Measurements from ENCODE around the gene RGL3. TPM values are rescaled to one million over a fixed set of nuclear protein-coding genes. Genes with fewer than 3 reads are reported as not detected.

The RGL3 gene
- polyA plus RNA-seq, 1 of the 3 experiments (the other 2 are of a cell fraction) = 13.3 TPM

DNA sequence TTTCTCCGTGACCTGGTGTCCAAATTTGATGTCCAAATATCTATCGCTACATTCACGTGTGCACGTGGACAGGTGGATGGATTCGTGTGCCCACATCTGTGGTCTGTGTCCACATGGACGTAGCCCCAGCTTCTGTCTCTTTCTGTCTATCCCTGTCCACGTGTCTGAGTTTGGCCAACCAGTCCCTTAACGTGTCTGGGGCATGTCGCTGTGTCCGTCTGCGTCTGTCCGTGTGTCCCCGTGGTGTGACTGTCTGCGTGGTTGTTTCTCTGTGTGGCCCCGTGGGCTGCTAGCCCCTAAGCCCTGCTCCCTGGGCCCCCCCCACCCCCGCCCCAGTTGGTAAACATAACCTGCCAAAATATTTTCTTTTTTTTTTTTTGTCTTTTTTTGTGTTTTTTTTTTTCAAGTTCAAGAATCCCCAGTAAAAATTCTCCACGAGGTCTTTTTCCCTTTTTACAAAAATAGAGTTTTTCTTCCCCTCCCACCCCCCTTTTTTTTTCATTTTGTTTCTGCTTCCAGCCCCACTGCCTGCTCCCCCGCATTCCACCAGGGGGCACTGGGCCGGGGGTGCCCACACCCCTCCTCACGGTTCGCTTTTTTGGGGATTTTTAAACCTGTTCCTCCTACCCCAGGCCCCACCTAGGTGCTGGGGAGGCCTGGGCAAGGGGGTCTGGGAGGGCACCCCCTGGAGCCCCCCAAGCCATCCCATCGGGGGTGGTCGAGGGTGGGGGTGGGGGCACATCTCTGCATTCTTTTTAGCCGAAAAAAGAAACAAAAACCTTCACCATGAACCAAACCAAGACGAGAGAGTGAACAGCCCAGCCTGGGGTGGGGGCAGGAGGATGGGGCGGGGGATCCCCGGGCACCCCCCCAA is 34.6 kb upstream of the RGL3 start:
- Histone ChIP-seq H3K4me2 (no peak overlapping the region), H3K27me3 (ENCODE audit: insufficient read depth) (no peaks in the 10 kb centered on the region), H4K20me1 (ENCODE audit: insufficient read depth) (no peaks in the 10 kb centered on the region), H3K36me3 (replicated peaks in 1 of 2; ENCODE audit: control insufficient read depth in 1 of 2, insufficient read depth in 2 of 2, low read length in 1 of 2) (peaks cover 7 to 8% of the 10 kb centered on the region in 2 experiments), H3K9me2 (no peaks in the 10 kb centered on the region), H3K4me3 (ENCODE audit: low read depth in 2 of 2, low read length in 1 of 2) (no peak overlapping the region; a peak in 1 of 4 replicates), H3K27ac (ENCODE audit: low read depth in 2 of 2, low read length in 1 of 2) (peak overlapping the region in 1 of 2 experiments; percentile 59; a peak in 1 of 4 replicates), H2AFZ (ENCODE audit: low read depth) (no peak overlapping the region), H3K9me3 (no peaks in the 10 kb centered on the region), H3K79me2 (ENCODE audit: insufficient read depth) (no peaks in the 10 kb centered on the region), H3K9ac (no peak overlapping the region), H3K4me1 (ENCODE audit: control insufficient read depth in 1 of 2, insufficient read depth in 2 of 2, low read depth in 1 of 2, low read length in 1 of 2) (no peaks in the 10 kb centered on the region), H3F3A (replicated peaks; ENCODE audit: insufficient read depth) (peaks cover 9% of the 10 kb centered on the region)
- POLR2A ChIA-PET = no interaction called here
- 80% methylated on average over 27 of the region's 27 CpGs for WGBS (ENCODE audit: low lambda C conversion rate)
- CTCF ChIA-PET = interaction anchor here (1.3 to 2.2 kb wide), 5 partner anchors 15 to 172 kb away, joined by 4 to 17 read pairs (median 4); partner anchors contain the start of gene SWSAP1
- DNase-seq = peak; percentile 86
- TF ChIP-seq MXI1 (IDR thresholded peaks at IDR 0.05; ENCODE audit: low read depth, low read length) = no peak
- TF ChIP-seq RAD21 (IDR thresholded peaks at IDR 0.05; ENCODE audit: low read length) = peak; percentile 10; the same call in 1 of the 2 replicates
- TF ChIP-seq, protein P1, sequence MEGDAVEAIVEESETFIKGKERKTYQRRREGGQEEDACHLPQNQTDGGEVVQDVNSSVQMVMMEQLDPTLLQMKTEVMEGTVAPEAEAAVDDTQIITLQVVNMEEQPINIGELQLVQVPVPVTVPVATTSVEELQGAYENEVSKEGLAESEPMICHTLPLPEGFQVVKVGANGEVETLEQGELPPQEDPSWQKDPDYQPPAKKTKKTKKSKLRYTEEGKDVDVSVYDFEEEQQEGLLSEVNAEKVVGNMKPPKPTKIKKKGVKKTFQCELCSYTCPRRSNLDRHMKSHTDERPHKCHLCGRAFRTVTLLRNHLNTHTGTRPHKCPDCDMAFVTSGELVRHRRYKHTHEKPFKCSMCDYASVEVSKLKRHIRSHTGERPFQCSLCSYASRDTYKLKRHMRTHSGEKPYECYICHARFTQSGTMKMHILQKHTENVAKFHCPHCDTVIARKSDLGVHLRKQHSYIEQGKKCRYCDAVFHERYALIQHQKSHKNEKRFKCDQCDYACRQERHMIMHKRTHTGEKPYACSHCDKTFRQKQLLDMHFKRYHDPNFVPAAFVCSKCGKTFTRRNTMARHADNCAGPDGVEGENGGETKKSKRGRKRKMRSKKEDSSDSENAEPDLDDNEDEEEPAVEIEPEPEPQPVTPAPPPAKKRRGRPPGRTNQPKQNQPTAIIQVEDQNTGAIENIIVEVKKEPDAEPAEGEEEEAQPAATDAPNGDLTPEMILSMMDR (IDR thresholded peaks at IDR 0.05) = peak; percentile 51
- no peak for TF ChIP-seq ELF1 (IDR thresholded peaks at IDR 0.05)

DNA sequence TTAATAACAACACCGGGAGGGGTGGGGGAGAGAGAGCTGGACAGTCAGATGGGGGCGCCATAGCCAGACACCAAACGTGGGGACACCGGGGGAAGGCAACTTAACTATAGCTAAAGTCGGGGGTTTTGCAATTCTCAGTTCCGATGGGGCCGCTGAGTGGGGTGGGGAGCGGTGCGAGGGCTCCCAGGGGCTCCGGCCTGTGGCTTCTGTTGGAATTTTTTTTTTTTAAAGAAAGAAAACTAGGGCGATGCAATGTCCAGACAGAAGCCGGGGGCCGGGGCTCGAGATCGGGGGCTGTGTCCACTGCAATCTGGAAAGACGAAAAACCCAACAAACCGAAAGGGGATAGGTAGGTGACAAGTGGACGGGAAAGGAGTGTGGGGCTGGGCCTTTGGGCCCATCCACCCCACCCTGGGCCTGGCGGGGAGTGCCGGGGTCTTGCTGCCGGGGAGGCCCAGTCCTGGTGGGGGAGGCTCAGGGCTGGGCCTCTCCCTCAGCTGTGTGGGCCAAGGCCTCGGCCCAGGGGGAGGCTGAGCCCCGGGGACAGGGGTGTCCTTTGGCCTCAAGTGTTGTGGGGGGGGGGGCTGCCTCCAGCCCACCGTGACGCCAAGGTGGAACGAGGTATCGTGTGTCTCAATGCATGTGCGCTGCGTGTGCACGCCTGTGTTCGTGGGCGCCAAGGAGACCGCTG is 33.7 kb upstream of the RGL3 start:
- CTCF ChIA-PET = interaction anchor here (0.6 to 2.2 kb wide), 11 partner anchors 11 to 171 kb away, joined by 3 to 17 read pairs (median 4); partner anchors contain the start of gene SWSAP1
- WGBS (ENCODE audit: low lambda C conversion rate) = 92% methylated on average over 31 of the region's 33 CpGs
- Histone ChIP-seq H3K9ac (no peak overlapping the region), H3K4me3 (ENCODE audit: low read depth in 2 of 2, low read length in 1 of 2) (no peak overlapping the region), H3K79me2 (ENCODE audit: insufficient read depth) (no peaks in the 10 kb centered on the region), H4K20me1 (ENCODE audit: insufficient read depth) (no peaks in the 10 kb centered on the region), H3K4me1 (ENCODE audit: control insufficient read depth in 1 of 2, insufficient read depth in 2 of 2, low read depth in 1 of 2, low read length in 1 of 2) (no peaks in the 10 kb centered on the region), H3K9me3 (no peaks in the 10 kb centered on the region), H3F3A (replicated peaks; ENCODE audit: insufficient read depth) (peaks cover 9% of the 10 kb centered on the region), H3K27ac (ENCODE audit: low read depth in 2 of 2, low read length in 1 of 2) (peak overlapping the region in 1 of 2 experiments; percentile 59; a peak in 1 of 4 replicates), H3K4me2 (no peak overlapping the region), H3K9me2 (no peaks in the 10 kb centered on the region), H3K36me3 (replicated peaks in 1 of 2; ENCODE audit: control insufficient read depth in 1 of 2, insufficient read depth in 2 of 2, low read length in 1 of 2) (peaks cover 8 to 16% of the 10 kb centered on the region in 2 experiments), H3K27me3 (ENCODE audit: insufficient read depth) (no peaks in the 10 kb centered on the region), H2AFZ (ENCODE audit: low read depth) (no peak overlapping the region)
- DNase-seq = peak; percentile 62
- POLR2A ChIA-PET = interaction anchor here (0.6 kb wide), 1 partner anchor 36 kb away, joined by 4 read pairs; no protein-coding TSS in a partner anchor
- TF ChIP-seq FOXJ3 (CRISPR knock-in tag; IDR thresholded peaks at IDR 0.05) (no peak), EZH2phosphoT487 (IDR thresholded peaks at IDR 0.05; ENCODE audit: borderline replicate concordance, low read depth) (no peak), ELF1 (IDR thresholded peaks at IDR 0.05) (no peak), YY1 (IDR thresholded peaks at IDR 0.05; ENCODE audit: low read depth) (no peak), MXI1 (IDR thresholded peaks at IDR 0.05; ENCODE audit: low read depth, low read length) (no peak), CHD2 (IDR thresholded peaks at IDR 0.05; ENCODE audit: low read length, partially characterized antibody) (no peak), RAD21 (IDR thresholded peaks at IDR 0.05; ENCODE audit: low read length) (peak; percentile 14; the same call in 1 of the 2 replicates)
- TF ChIP-seq, protein P1 (IDR thresholded peaks at IDR 0.05) = peak; percentile 35
- TF ChIP-seq, protein P2, sequence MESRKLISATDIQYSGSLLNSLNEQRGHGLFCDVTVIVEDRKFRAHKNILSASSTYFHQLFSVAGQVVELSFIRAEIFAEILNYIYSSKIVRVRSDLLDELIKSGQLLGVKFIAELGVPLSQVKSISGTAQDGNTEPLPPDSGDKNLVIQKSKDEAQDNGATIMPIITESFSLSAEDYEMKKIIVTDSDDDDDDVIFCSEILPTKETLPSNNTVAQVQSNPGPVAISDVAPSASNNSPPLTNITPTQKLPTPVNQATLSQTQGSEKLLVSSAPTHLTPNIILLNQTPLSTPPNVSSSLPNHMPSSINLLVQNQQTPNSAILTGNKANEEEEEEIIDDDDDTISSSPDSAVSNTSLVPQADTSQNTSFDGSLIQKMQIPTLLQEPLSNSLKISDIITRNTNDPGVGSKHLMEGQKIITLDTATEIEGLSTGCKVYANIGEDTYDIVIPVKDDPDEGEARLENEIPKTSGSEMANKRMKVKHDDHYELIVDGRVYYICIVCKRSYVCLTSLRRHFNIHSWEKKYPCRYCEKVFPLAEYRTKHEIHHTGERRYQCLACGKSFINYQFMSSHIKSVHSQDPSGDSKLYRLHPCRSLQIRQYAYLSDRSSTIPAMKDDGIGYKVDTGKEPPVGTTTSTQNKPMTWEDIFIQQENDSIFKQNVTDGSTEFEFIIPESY (IDR thresholded peaks at IDR 0.05; ENCODE audit: borderline replicate concordance, low read depth) = no peak
- TF ChIP-seq, protein P3, sequence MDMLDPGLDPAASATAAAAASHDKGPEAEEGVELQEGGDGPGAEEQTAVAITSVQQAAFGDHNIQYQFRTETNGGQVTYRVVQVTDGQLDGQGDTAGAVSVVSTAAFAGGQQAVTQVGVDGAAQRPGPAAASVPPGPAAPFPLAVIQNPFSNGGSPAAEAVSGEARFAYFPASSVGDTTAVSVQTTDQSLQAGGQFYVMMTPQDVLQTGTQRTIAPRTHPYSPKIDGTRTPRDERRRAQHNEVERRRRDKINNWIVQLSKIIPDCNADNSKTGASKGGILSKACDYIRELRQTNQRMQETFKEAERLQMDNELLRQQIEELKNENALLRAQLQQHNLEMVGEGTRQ (IDR thresholded peaks at IDR 0.05; ENCODE audit: borderline replicate concordance, low read depth, low read length) = no peak
- TF ChIP-seq, protein P4, sequence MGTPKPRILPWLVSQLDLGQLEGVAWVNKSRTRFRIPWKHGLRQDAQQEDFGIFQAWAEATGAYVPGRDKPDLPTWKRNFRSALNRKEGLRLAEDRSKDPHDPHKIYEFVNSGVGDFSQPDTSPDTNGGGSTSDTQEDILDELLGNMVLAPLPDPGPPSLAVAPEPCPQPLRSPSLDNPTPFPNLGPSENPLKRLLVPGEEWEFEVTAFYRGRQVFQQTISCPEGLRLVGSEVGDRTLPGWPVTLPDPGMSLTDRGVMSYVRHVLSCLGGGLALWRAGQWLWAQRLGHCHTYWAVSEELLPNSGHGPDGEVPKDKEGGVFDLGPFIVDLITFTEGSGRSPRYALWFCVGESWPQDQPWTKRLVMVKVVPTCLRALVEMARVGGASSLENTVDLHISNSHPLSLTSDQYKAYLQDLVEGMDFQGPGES (IDR thresholded peaks at IDR 0.05; ENCODE audit: low read depth, low read length) = no peak
